HCT116 (cell line): ENCODE results near the gene COX10.

Experiments
- CTCF ChIP-seq, 3 experiments: fragments of 200-600 bp in 1 of 3; sonication (generic) in 1 of 3; IDR thresholded peaks in 2 of 3; conservative IDR thresholded peaks in 1 of 3; 2 replicates each; pipeline ENCODE4 v1.5.1; 2012 to 2017; ENCODE audit warnings: low read depth in 2 of 3, low read length in 2 of 3, antibody characterized with exemption in 1 of 3, borderline replicate concordance in 1 of 3, control low read depth in 1 of 3, mild to moderate bottlenecking in 1 of 3, mixed read lengths in 1 of 3, mixed run types in 1 of 3, moderate library complexity in 1 of 3; ENCODE audit not compliant: insufficient read depth in 1 of 3
- EGR1 ChIP-seq: IDR thresholded peaks from 2 replicates; pipeline ENCODE4 v1.6.1; 2012; ENCODE audit warnings: low read depth
- MAX ChIP-seq: IDR thresholded peaks from 2 replicates; pipeline ENCODE4 v1.6.1; 2012
- POLR2A ChIP-seq: IDR thresholded peaks from 2 replicates; pipeline ENCODE4 v1.7.0; 2011; ENCODE audit warnings: borderline replicate concordance; ENCODE audit not compliant: insufficient read depth, insufficient read length; ENCODE audit errors: extremely low read depth
- POLR2AphosphoS5 ChIP-seq: IDR thresholded peaks from 2 replicates; pipeline ENCODE4 v1.6.1; 2011; ENCODE audit warnings: mild to moderate bottlenecking, low read depth, low read length, moderate library complexity
- YY1 ChIP-seq: IDR thresholded peaks from 2 replicates; pipeline ENCODE4 v1.6.1; 2011; ENCODE audit warnings: low read length, low read depth, moderate library complexity, mild to moderate bottlenecking; ENCODE audit not compliant: insufficient replicate concordance; ENCODE audit errors: extremely low read depth
- ZNF274 ChIP-seq: fragments of 200-500 bp; sonication (Bioruptor generic); IDR thresholded peaks from 2 replicates; pipeline ENCODE4 v1.6.1; 2014; ENCODE audit warnings: mild to moderate bottlenecking, low read depth, low read length, inconsistent platforms

GRCh38 chr17:14211246-14211645 lies 141.9 kb downstream of the COX10 start:
- TF ChIP-seq POLR2A (no peak), MAX (no peak), ZNF274 (no peak), YY1 (no peak), POLR2AphosphoS5 (no peak), CTCF (IDR thresholded peaks at IDR 0.05 in 2 of 3, conservative IDR thresholded peaks at IDR 0.05 in 1 of 3; ENCODE audit: borderline replicate concordance in 1 of 3, insufficient read depth in 1 of 3, low read depth in 2 of 3, low read length in 2 of 3) (no peak), EGR1 (no peak)
